Aorta (tissue), 5 donors: ENCODE measurements around the gene ZC3H4. TPM values are rescaled to one million over a fixed set of nuclear protein-coding genes. Genes with fewer than 3 reads are reported as not detected.

Source experiments
- ATAC-seq: fragments of 200-7000 bp; cut with Tn5 transposase; one replicate; pipeline ENCODE4 v1.9.1; 2022; ENCODE audit warnings: moderate library complexity; ENCODE audit not compliant: low FRiP score
- DNase-seq, 2 donors: peaks; one replicate each; pipeline ENCODE4 v3.0.0-alpha.2; 2020
- H3K27ac ChIP-seq, 2 donors: one replicate each; pipeline ENCODE4 v1.5.1; 2013; ENCODE audit warnings: low read length in 2 of 2, mild to moderate bottlenecking in 2 of 2, moderate library complexity in 2 of 2, control low read depth in 1 of 2, inconsistent platforms in 1 of 2, low read depth in 1 of 2
- H3K27me3 ChIP-seq, 2 donors: one replicate each; pipeline ENCODE4 v1.6.1; 2013; ENCODE audit warnings: control low read depth in 1 of 2, low read length in 1 of 2, mild to moderate bottlenecking in 1 of 2, moderate library complexity in 1 of 2; ENCODE audit not compliant: insufficient read depth in 2 of 2, control insufficient read depth in 1 of 2
- H3K36me3 ChIP-seq, 2 donors: one replicate each; pipeline ENCODE4 v1.6.1; 2013; ENCODE audit warnings: control low read depth in 1 of 2, low read length in 1 of 2, mild to moderate bottlenecking in 1 of 2; ENCODE audit not compliant: insufficient read depth in 2 of 2, control insufficient read depth in 1 of 2
- H3K4me1 ChIP-seq, 2 donors: one replicate each; pipeline ENCODE4 v1.6.1; 2013; ENCODE audit warnings: low read length in 2 of 2, control low read depth in 1 of 2, mild to moderate bottlenecking in 1 of 2, moderate library complexity in 1 of 2; ENCODE audit not compliant: insufficient read depth in 2 of 2, control insufficient read depth in 1 of 2
- H3K4me3 ChIP-seq, 2 donors: one replicate each; pipeline ENCODE4 v1.5.1; 2013; ENCODE audit warnings: low read length in 2 of 2, control low read depth in 1 of 2, mild to moderate bottlenecking in 1 of 2
- H3K9me3 ChIP-seq: one replicate; pipeline ENCODE4 v1.6.1; 2013; ENCODE audit warnings: mild to moderate bottlenecking, low read length; ENCODE audit not compliant: control insufficient read depth
- WGBS, 2 donors: extraction: QIAGEN DNeasy Blood & Tissue Kit; methylation state at CpG; one replicate each; pipeline ENCODE4 v1.1.7; 2013; 5-methylcytosine and 5-hydroxymethylcytosine counted together
- intact Hi-C, 2 donors: fragments of 100-400 bp; cut with DNase I; formaldehyde crosslinking; loops; one replicate each; pipeline versions ENCODE4 v1.14.2 to v1.15.0; 2022
- polyA plus RNA-seq, 2 donors: library from polyadenylated mRNA; stranded (reverse); fragments of 200-250 nt; gene quantifications; one replicate each; pipeline ENCODE4 v1.2.3, GENCODE V29; 2013
- total RNA-seq, 2 donors: library from RNA; stranded (reverse); fragmentation: NEBNext Ultra II Directional; extraction: Animal tissue kit (Norgen Biotek cat#: 25700); gene quantifications; one replicate each; pipeline ENCODE4 v1.2.1, GENCODE V29; 2021
- donor health status: healthy with polysubstance abuse.
- donor health status: Bipolar disorder and iron deficiency.
- donor health status: DM: no; HTN: no; CAD: no.
- donor health status: DM: no; HTN: no; CAD: no.
- donor health status: DM: yes; HTN: yes; CAD: no.

The ZC3H4 gene
- total and polyA plus RNA-seq, 4 donors = 5.7 to 34.6 (median 22.2) TPM

DNA sequence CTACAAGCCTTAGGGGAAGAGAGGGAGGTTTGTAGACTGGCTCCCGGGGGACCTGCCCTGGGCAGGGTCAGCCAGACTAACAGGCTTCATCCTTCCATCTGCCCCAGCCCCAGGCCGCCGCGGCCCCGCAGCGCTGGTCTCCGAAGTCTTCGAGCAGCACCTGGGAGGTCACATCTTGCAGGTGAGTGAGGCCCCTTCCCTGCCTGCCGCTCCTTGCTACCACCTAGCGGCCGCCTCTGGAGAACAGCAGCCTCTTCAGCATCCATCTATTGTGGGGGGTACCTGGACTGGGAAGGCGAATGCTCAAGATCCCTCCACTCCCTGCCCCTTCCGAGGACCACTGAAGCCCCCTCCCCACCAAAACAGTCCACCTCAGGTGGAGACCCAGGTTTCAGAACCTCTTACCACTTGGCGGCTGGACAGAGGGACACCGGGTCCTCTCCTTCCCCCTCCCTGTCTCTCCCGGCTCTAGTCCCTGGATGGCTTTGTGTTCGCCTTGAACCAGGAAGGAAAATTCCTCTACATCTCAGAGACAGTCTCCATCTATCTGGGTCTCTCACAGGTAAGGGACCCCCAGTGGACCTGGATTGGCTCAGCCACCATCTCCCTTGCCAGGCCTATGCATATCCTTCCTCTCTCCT is 81.3 kb downstream of the ZC3H4 start:
- Histone ChIP-seq H3K36me3 (no peaks in the 10 kb centered on the region), H3K9me3 (no peaks in the 10 kb centered on the region), H3K4me1 (no peaks in the 10 kb centered on the region), H3K27ac (no peak overlapping the region), H3K4me3 (no peak overlapping the region), H3K27me3 (no peaks in the 10 kb centered on the region)
- WGBS, 2 donors = 13 to 16% methylated on average over 17 of the region's 17 CpGs
- intact Hi-C loops = no loop called here
- DNase-seq = no peak
- no peak for ATAC-seq

DNA sequence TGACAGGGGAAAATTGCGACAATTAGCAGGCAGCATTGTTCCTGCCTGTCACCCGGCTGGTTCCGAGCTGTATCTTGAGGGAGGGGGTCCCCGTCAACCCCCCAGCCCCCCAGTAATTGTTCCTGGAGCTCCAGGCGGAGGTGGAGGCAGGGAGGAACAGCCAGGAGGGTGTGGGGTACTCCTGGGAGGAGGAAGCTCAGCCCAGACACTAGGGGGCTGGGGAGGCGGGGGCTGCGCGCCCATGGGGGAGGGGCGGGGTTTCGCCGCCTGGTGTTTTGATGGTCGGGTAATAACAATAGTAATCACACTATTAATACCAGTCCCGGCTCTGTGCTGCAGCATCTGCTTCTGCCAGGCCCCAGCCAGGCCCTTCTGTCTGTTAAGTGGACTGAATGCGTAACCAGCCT is 85.4 kb downstream of the ZC3H4 start:
- 12% methylated on average over 14 of the region's 14 CpGs for WGBS, 2 donors

DNA sequence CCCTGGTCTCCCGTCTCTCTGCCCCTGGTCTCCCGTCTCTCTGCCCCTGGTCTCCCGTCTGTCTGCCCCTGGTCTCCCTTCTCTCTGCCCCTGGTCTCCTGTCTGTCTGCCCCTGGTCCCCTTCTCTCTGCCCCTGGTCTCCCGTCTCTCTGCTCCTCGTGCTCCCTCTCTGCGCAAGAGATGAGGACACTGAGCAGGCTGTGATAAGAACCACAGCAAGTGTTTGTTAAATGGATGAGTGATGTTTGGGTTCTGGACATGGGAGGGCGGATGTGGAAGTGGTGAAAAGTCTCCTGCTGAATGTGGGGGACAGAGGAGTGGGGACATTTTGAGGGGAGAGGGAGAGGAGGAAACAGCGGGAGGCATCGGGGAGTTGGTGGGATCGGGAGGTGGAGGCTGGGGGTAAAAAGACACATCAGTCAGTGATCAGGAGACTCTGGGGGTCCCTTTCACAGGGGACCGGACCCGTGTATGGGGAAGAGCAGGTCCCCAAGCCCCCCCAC is 85.9 kb downstream of the ZC3H4 start:
- H3K27ac ChIP-seq = no peak overlapping the region
- no peaks in the 10 kb centered on the region for H3K4me1 ChIP-seq
- ATAC-seq (no peak), DNase-seq (no peak)
- 32 to 34% methylated on average over 10 to 12 of the region's 12 CpGs for WGBS, 2 donors
- H3K36me3 ChIP-seq = no peaks in the 10 kb centered on the region
- no peaks in the 10 kb centered on the region for H3K9me3 ChIP-seq
- no peak overlapping the region for H3K4me3 ChIP-seq
- intact Hi-C loops = no loop called here
- H3K27me3 ChIP-seq = no peaks in the 10 kb centered on the region

More for the DNA sequence above, 85.4 kb downstream of the ZC3H4 start:
- intact Hi-C loops = no loop called here
- Histone ChIP-seq H3K9me3 (no peaks in the 10 kb centered on the region), H3K4me1 (no peaks in the 10 kb centered on the region), H3K27me3 (no peaks in the 10 kb centered on the region), H3K4me3 (no peak overlapping the region), H3K27ac (no peak overlapping the region), H3K36me3 (no peaks in the 10 kb centered on the region)
- no peak for DNase-seq
- ATAC-seq = no peak

GRCh38 chr19:47026889-47027288 is 86.7 kb downstream of the ZC3H4 start:
- 92 to 94% methylated on average over 8 of the region's 8 CpGs for WGBS, 2 donors
- H3K4me3 ChIP-seq = no peak overlapping the region
- no peaks in the 10 kb centered on the region for H3K27me3 ChIP-seq

DNA sequence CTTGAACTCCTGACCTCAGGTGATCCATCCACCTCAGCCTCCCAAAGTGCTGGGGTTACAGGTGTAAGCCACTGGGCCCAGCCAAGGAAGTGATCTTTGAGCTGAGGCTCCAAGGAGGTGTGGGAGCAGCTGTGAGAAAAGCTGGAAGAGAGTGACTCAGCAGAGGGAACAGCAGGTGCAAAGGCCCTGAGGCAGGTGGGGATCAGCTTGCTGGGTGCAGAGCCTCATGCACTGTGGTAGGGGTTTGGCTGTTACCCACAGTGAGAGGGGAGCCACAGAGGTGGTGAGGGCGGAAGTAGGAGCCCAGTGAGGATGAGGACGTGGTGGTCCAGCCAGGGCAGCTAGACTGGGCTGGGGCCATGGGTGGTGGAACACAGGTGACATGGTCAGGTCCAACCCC is 87.4 kb downstream of the ZC3H4 start:
- 91% methylated on average over 2 of the region's 2 CpGs for WGBS, 2 donors
- intact Hi-C loops = no loop called here
- H3K27me3 ChIP-seq = no peaks in the 10 kb centered on the region
- H3K27ac ChIP-seq = no peak overlapping the region
- no peak overlapping the region for H3K4me3 ChIP-seq
- no peaks in the 10 kb centered on the region for H3K9me3 ChIP-seq
- ATAC-seq = no peak
- DNase-seq = no peak
- no peaks in the 10 kb centered on the region for H3K4me1 ChIP-seq
- H3K36me3 ChIP-seq = no peaks in the 10 kb centered on the region

More at GRCh38 chr19:47026889-47027288, 86.7 kb downstream of the ZC3H4 start:
- ATAC-seq = no peak
- Histone ChIP-seq H3K9me3 (no peaks in the 10 kb centered on the region), H3K4me1 (no peaks in the 10 kb centered on the region), H3K27ac (no peak overlapping the region), H3K36me3 (no peaks in the 10 kb centered on the region)
- intact Hi-C loops = no loop called here
- DNase-seq = no peak

DNA sequence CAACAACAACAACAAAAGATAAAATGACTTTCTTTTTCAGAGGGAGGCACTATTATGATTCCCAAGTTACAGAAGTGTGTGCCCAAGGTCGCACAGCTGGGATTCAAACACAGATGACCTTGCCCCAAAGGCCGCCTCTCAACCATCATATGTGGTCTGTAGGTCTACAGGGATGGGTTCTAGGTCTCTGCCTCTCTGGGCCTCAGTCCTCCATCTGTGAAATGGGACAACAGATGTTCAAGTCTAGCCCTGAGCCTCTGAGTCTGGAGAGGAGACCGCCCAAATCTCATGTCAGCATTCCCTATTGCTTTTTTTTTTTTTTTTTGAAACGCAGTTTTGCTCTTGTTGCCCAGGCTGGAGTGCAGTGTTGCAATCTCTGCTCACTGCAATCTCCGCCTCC is 89.1 kb downstream of the ZC3H4 start:
- intact Hi-C loops = no loop called here
- Histone ChIP-seq H3K9me3 (no peaks in the 10 kb centered on the region), H3K27me3 (no peaks in the 10 kb centered on the region), H3K27ac (no peak overlapping the region), H3K4me1 (no peaks in the 10 kb centered on the region), H3K36me3 (no peaks in the 10 kb centered on the region), H3K4me3 (no peak overlapping the region)
- ATAC-seq = no peak
- WGBS, 2 donors = 82 to 86% methylated on average over 5 of the region's 5 CpGs
- DNase-seq = no peak

DNA sequence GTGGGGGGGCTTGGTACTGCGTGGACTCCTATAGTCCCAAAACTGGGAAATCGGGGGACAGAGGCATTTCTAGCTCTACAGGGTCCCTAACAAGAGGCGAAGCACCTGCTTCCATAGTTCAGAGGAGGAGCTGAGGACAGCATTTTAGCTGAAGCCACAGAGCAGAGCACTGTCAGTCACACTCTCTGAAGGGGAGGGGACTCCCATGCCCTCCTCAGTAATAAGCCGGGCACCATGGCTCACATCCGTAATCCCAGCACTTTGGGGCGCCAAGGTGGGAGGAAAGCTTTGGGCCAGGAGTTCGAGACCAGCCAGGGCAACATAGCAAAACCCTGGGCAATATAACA is 90.2 kb downstream of the ZC3H4 start:
- Histone ChIP-seq H3K9me3 (no peaks in the 10 kb centered on the region), H3K4me1 (no peaks in the 10 kb centered on the region), H3K4me3 (no peak overlapping the region), H3K27ac (no peak overlapping the region), H3K36me3 (no peaks in the 10 kb centered on the region), H3K27me3 (no peaks in the 10 kb centered on the region)
- DNase-seq (no peak), ATAC-seq (no peak)
- WGBS, 2 donors = 36 to 40% methylated on average over 7 of the region's 7 CpGs
- intact Hi-C loops = no loop called here

GRCh38 chr19:47022541-47023447 is 90.8 kb downstream of the ZC3H4 start:
- no peak for ATAC-seq
- H3K4me1 ChIP-seq = no peaks in the 10 kb centered on the region
- 6 to 7% methylated on average over 31 to 33 of the region's 33 CpGs for WGBS, 2 donors
- intact Hi-C loops = no loop called here
- no peak overlapping the region for H3K4me3 ChIP-seq
- H3K36me3 ChIP-seq = no peaks in the 10 kb centered on the region
- H3K27ac ChIP-seq = no peak overlapping the region
- H3K27me3 ChIP-seq = no peaks in the 10 kb centered on the region
- no peaks in the 10 kb centered on the region for H3K9me3 ChIP-seq
- no peak for DNase-seq

DNA sequence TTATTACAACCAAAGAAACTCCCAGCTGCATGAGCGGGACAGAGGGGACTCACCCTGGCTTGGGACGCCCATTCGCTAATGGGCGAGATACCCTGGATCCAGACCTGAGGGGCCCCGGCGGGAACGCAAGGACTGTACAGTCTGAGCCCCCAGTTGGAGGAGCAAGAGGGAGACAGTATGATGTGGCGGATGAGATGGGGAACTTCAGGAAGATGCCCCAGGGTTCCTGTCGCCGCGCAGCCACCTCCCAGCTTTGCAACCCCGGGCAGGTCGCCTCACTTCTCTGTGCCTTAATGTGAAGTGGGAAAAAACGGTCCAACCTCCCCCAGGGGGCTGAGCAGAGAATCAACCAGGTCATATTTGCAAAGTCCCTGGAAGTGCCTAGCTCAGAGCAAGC is 91.4 kb downstream of the ZC3H4 start:
- intact Hi-C loops = no loop called here
- H3K4me3 ChIP-seq = no peak overlapping the region
- WGBS, 2 donors = 33 to 37% methylated on average over 14 of the region's 14 CpGs
- no peak for ATAC-seq
- H3K27me3 ChIP-seq = no peaks in the 10 kb centered on the region
- no peak for DNase-seq
- H3K9me3 ChIP-seq = no peaks in the 10 kb centered on the region
- H3K4me1 ChIP-seq = no peaks in the 10 kb centered on the region
- H3K36me3 ChIP-seq = no peaks in the 10 kb centered on the region
- no peak overlapping the region for H3K27ac ChIP-seq
